Mesenchymal stem cell (in vitro differentiated cells and primary cell): ENCODE measurements around the gene LRRC26.
A peak's percentile ranks its signal among the peaks of the same experiment; 100 is the strongest.

Experiments
- DNase-seq: peaks from one replicate; pipeline ENCODE4 v3.0.0-alpha.2; 2013
- H2AFZ ChIP-seq: one replicate; pipeline ENCODE4 v1.6.1; 2013; ENCODE audit warnings: low read depth, mild to moderate bottlenecking, control low read depth, inconsistent platforms, low read length, moderate library complexity
- H2AK5ac ChIP-seq: 2 replicates; pipeline ENCODE4 v1.6.1; 2013; ENCODE audit warnings: low read length, moderate library complexity, mild to moderate bottlenecking, inconsistent platforms; ENCODE audit not compliant: severe bottlenecking
- H2BK120ac ChIP-seq: one replicate; pipeline ENCODE4 v1.6.1; 2013; ENCODE audit warnings: low read depth, mild to moderate bottlenecking, inconsistent platforms, low read length, moderate library complexity
- H2BK12ac ChIP-seq, 2 experiments: one replicate each; pipeline ENCODE4 v1.6.1; 2013; ENCODE audit warnings: inconsistent platforms in 2 of 2, low read length in 2 of 2, mild to moderate bottlenecking in 2 of 2, moderate library complexity in 2 of 2, control low read depth in 1 of 2
- H2BK15ac ChIP-seq: one replicate; pipeline ENCODE4 v1.6.1; 2013; ENCODE audit warnings: mild to moderate bottlenecking, low read depth, inconsistent platforms; ENCODE audit not compliant: poor library complexity, severe bottlenecking
- H2BK5ac ChIP-seq: 2 replicates; pipeline ENCODE4 v1.6.1; 2013; ENCODE audit warnings: low read depth, mild to moderate bottlenecking, low read length, control low read depth, inconsistent platforms; ENCODE audit not compliant: poor library complexity, severe bottlenecking
- H3K14ac ChIP-seq, 2 experiments: one replicate each; pipeline ENCODE4 v1.6.1; 2013; ENCODE audit warnings: inconsistent platforms in 2 of 2, low read length in 2 of 2, control low read depth in 1 of 2, mild to moderate bottlenecking in 1 of 2, moderate library complexity in 1 of 2
- H3K18ac ChIP-seq, 2 experiments: one replicate each; pipeline ENCODE4 v1.6.1; 2013; ENCODE audit warnings: inconsistent platforms in 2 of 2, low read length in 2 of 2, control low read depth in 1 of 2, low read depth in 1 of 2, mild to moderate bottlenecking in 1 of 2
- H3K23ac ChIP-seq, 2 experiments: one replicate each; pipeline ENCODE4 v1.6.1; 2013; ENCODE audit warnings: inconsistent platforms in 2 of 2, low read length in 2 of 2, mild to moderate bottlenecking in 2 of 2, moderate library complexity in 2 of 2, control low read depth in 1 of 2
- H3K27ac ChIP-seq: 2 replicates; pipeline ENCODE4 v1.5.1; 2013; ENCODE audit warnings: mild to moderate bottlenecking, moderate library complexity, low read length, control low read depth, inconsistent platforms; ENCODE audit not compliant: poor library complexity, severe bottlenecking
- H3K27me3 ChIP-seq, 2 experiments: 2 replicates each; pipeline versions ENCODE4 v1.6.1 to v1.7.0; 2013; ENCODE audit warnings: low read length in 2 of 2, mild to moderate bottlenecking in 2 of 2, moderate library complexity in 2 of 2, control low read depth in 1 of 2, inconsistent platforms in 1 of 2; ENCODE audit not compliant: control insufficient read depth in 1 of 2, insufficient read depth in 1 of 2
- H3K36me3 ChIP-seq, 2 experiments: 2 replicates each; pipeline versions ENCODE4 v1.6.1 to v1.7.0; 2013; ENCODE audit warnings: low read length in 2 of 2, control low read depth in 1 of 2, inconsistent platforms in 1 of 2, low read depth in 1 of 2, mild to moderate bottlenecking in 1 of 2; ENCODE audit not compliant: insufficient read depth in 2 of 2, control insufficient read depth in 1 of 2
- H3K4ac ChIP-seq, 2 experiments: one replicate each; pipeline ENCODE4 v1.6.1; 2013; ENCODE audit warnings: inconsistent platforms in 2 of 2, low read length in 2 of 2, mild to moderate bottlenecking in 2 of 2, moderate library complexity in 2 of 2, control low read depth in 1 of 2, low read depth in 1 of 2
- H3K4me1 ChIP-seq: 2 replicates; pipeline ENCODE4 v1.6.1; 2013; ENCODE audit warnings: low read depth, low read length, control low read depth; ENCODE audit not compliant: control insufficient read depth, insufficient read depth
- H3K4me2 ChIP-seq: 2 replicates; pipeline ENCODE4 v1.6.1; 2013; ENCODE audit warnings: low read length, mild to moderate bottlenecking, inconsistent platforms; ENCODE audit not compliant: poor library complexity, severe bottlenecking
- H3K4me3 ChIP-seq, 2 experiments: 2 replicates each; pipeline versions ENCODE4 v1.5.1 to v1.7.0; 2013; ENCODE audit warnings: low read length in 2 of 2, mild to moderate bottlenecking in 2 of 2, control low read depth in 1 of 2, low read depth in 1 of 2; ENCODE audit not compliant: insufficient read depth in 1 of 2
- H3K79me1 ChIP-seq: replicated peaks from 2 replicates; pipeline ENCODE4 v1.6.1; 2013; ENCODE audit warnings: mild to moderate bottlenecking, control low read depth, low read length, inconsistent platforms; ENCODE audit not compliant: poor library complexity, severe bottlenecking
- H3K9ac ChIP-seq: 2 replicates; pipeline ENCODE4 v1.7.0; 2013; ENCODE audit warnings: mild to moderate bottlenecking, low read length, moderate library complexity
- H3K9me3 ChIP-seq: 2 replicates; pipeline ENCODE4 v1.7.0; 2013; ENCODE audit warnings: mild to moderate bottlenecking, low read length; ENCODE audit not compliant: control insufficient read depth
- H4K8ac ChIP-seq: one replicate; pipeline ENCODE4 v1.6.1; 2013; ENCODE audit warnings: inconsistent platforms, mild to moderate bottlenecking, low read length, moderate library complexity
- H4K91ac ChIP-seq: one replicate; pipeline ENCODE4 v1.6.1; 2013; ENCODE audit warnings: mild to moderate bottlenecking, low read length, inconsistent platforms
- WGBS: methylation state at CpG from one replicate; pipeline ENCODE4 v1.1.7; 2013; ENCODE audit warnings: mixed read lengths; 5-methylcytosine and 5-hydroxymethylcytosine counted together

Gene LRRC26

DNA sequence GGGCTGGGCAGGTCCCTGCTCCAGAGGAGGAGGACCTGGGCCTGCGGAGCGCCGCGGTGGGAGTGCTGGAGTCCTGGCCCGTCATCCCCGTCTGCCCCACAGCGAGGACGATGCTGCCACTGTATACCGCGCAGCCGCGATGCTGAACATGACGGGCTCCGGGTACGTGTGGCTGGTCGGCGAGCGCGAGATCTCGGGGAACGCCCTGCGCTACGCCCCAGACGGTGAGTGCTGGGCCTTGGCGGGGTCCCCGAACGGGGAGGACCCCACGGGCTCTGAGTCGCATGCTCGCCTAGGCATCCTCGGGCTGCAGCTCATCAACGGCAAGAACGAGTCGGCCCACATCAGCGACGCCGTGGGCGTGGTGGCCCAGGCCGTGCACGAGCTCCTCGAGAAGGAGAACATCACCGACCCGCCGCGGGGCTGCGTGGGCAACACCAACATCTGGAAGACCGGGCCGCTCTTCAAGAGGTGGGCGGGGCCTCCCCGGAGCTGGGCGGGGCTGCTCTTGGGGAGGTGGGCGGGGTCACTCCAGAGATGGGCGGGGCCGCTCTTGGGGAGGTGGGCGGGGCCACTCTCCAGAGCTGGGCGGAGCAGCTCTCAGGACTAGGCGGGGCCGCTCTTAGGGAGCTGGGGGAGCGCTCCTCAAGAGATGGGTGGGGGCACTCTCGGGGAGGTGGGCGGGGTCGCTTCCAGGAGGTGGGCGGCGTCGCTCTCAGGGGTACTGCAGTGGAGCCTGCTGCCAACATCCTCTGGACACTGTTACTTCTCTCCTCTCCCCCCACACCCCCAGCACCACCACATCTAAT is 13.1 kb downstream of the LRRC26 start:
- Histone ChIP-seq H3K23ac (no peak overlapping the region), H3K27me3 (peaks cover 61 to 66% of the 10 kb centered on the region in 2 experiments), H3K14ac (no peak overlapping the region), H2BK12ac (no peak overlapping the region), H3K9ac (peak overlapping the region; percentile 15), H3K4me1 (peaks cover 10% of the 10 kb centered on the region), H3K18ac (no peak overlapping the region), H3K36me3 (peaks cover 0 to 4% of the 10 kb centered on the region in 2 experiments), H2BK15ac (no peak overlapping the region), H2AK5ac (no peak overlapping the region), H3K9me3 (no peaks in the 10 kb centered on the region), H2AFZ (no peak overlapping the region), H2BK5ac (no peak overlapping the region), H3K79me1 (no peaks in the 10 kb centered on the region), H2BK120ac (no peak overlapping the region), H4K8ac (no peak overlapping the region), H3K4ac (no peak overlapping the region), H3K27ac (no peak overlapping the region), H4K91ac (no peak overlapping the region), H3K4me3 (peak overlapping the region in 1 of 2 experiments; percentile 68), H3K4me2 (peak overlapping the region; percentile 50)
- peak; percentile 33 for DNase-seq
- WGBS, result 12% methylated on average over 61 of the region's 65 CpGs

GRCh38 chr9:137152844-137153405 is 16.9 kb downstream of the LRRC26 start:
- DNase-seq, result no peak
- Histone ChIP-seq H3K27ac (no peak overlapping the region), H2BK5ac (no peak overlapping the region), H3K4me2 (no peak overlapping the region), H3K36me3 (peaks cover 0 to 4% of the 10 kb centered on the region in 2 experiments), H3K9me3 (no peaks in the 10 kb centered on the region), H3K27me3 (peaks cover 30 to 50% of the 10 kb centered on the region in 2 experiments), H2BK15ac (no peak overlapping the region), H3K4me3 (no peak overlapping the region), H2AK5ac (no peak overlapping the region), H2BK12ac (no peak overlapping the region), H3K23ac (no peak overlapping the region), H4K8ac (no peak overlapping the region), H3K9ac (no peak overlapping the region), H3K4me1 (peaks cover 7% of the 10 kb centered on the region), H4K91ac (no peak overlapping the region), H3K79me1 (no peaks in the 10 kb centered on the region), H3K4ac (no peak overlapping the region), H2AFZ (no peak overlapping the region), H3K18ac (no peak overlapping the region), H2BK120ac (no peak overlapping the region), H3K14ac (no peak overlapping the region)
- WGBS, result 88% methylated on average over 7 of the region's 7 CpGs

DNA sequence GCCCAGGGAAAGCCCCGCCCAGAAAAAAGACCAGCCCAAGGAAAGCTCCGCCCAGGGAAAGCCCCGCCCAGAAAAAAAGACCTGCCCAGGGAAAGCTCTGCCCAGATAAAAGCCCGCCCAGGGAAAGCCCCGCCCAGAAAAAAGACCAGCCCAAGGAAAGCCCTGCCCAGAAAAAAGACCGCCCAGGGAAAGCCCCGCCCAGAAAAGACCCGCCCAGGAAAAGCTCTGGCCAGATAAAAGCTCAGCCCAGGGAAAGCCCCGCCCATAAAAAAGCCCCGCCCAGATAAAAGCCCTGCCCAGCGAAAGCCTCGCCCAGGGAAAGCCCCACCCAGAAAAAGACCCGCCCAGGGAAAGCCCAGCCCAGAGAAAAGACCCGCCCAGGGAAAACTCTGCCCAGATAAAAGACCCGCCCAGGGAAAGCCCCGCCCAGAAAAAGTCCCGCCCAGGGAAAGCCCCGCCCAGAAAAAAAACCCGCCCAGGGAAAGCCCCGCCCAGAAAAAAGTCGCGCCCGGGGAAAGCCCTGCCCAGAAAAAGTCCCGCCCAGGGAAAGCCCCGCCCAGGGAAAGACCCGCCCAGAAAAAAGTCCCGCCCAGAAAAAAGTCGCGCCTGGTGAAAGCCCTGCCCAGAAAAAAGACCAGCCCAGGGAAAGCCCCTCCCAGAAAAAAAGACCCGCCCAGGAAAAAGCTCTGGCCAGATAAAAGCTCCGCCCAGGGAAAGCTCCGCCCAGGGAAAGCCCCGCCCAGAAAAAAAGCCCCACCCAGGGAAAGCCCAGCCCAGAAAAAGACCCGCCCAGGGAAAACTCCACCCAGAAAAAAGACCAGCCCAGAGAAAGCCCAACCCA is 19.0 kb downstream of the LRRC26 start:
- Histone ChIP-seq H3K18ac (no peak overlapping the region), H3K4me2 (no peak overlapping the region)

More for the DNA sequence above, 19.0 kb downstream of the LRRC26 start:
- no peaks in the 10 kb centered on the region for H3K79me1 ChIP-seq
- no peak overlapping the region for H2BK15ac ChIP-seq
- H2AK5ac ChIP-seq, result no peak overlapping the region
- no peak overlapping the region for H3K9ac ChIP-seq
- H2BK120ac ChIP-seq, result no peak overlapping the region
- no peak overlapping the region for H3K23ac ChIP-seq
- no peaks in the 10 kb centered on the region for H3K36me3 ChIP-seq
- peaks cover 9 to 40% of the 10 kb centered on the region in 2 experiments for H3K27me3 ChIP-seq
- peaks cover 5% of the 10 kb centered on the region for H3K4me1 ChIP-seq
- H4K8ac ChIP-seq, result no peak overlapping the region
- no peak overlapping the region for H3K4ac ChIP-seq
- WGBS, result 48% methylated on average over 34 of the region's 34 CpGs
- H2BK12ac ChIP-seq, result no peak overlapping the region
- H2AFZ ChIP-seq, result no peak overlapping the region
- no peak overlapping the region for H2BK5ac ChIP-seq
- no peak overlapping the region for H3K4me3 ChIP-seq
- H3K27ac ChIP-seq, result no peak overlapping the region
- peak; percentile 39 for DNase-seq
- H3K9me3 ChIP-seq, result no peaks in the 10 kb centered on the region
- H4K91ac ChIP-seq, result no peak overlapping the region
- H3K14ac ChIP-seq, result no peak overlapping the region
